ENCODE data around the gene TP53. TPM values are rescaled to one million over a fixed set of nuclear protein-coding genes. Genes with fewer than 3 reads are reported as not detected.

Gene TP53
- total RNA-seq, 4 donors from 2014 or later, result 14.7 to 16.3 (median 15.6) TPM

DNA sequence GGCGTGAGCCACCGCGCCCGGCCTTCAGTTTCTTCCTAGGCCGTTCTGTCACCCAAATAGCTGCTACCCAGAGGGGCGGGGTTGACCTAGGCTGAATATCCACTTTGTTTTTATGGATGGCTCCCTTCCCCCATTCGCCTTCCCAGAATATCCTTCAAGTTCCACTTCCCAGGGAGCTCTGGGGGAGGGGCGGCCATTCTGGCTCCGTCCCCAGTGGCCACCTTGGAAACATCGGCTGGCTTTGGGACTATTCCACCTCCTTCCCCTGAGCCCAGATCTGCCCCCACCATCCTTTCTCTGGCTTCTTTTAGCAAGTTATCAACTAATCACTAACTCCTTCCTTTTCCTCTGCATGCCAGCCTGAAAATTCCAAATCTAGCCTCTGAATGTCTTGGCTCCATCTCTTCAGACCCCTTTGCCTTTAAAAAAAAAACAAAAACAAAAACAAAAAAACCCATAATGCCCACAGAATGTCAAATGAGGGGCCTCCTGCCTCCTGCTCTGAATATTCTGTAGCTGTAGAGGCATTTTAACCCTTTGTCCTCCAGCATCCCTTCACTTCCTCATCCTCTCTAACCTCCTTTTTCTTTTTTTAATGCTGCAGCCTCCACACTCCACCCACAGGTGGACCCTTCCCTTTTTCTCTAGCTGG, 30.2 kb downstream of the TP53 start:
- WGBS, 2 donors (ENCODE audit: low coverage in 1 of 2), result 24 to 33% methylated on average over 5 to 7 of the region's 10 CpGs
- H3K27me3 ChIP-seq, result peaks cover 4% of the 10 kb centered on the region
- ATAC-seq, result peak; percentile 76
- peak overlapping the region in 3 of 4 donors; percentile 14 to 48 (median 45) for H3K27ac ChIP-seq
- no peaks in the 10 kb centered on the region for H3K36me3 ChIP-seq
- H3K4me3 ChIP-seq, result no peak overlapping the region
- no peaks in the 10 kb centered on the region for H3K9me3 ChIP-seq
- TF ChIP-seq EP300 (IDR thresholded peaks at IDR 0.05) (no peak), POLR2AphosphoS5 (IDR thresholded peaks at IDR 0.05) (peak; percentile 56)
- peaks cover 0 to 19% (median 0%) of the 10 kb centered on the region in 3 donors for H3K4me1 ChIP-seq

DNA sequence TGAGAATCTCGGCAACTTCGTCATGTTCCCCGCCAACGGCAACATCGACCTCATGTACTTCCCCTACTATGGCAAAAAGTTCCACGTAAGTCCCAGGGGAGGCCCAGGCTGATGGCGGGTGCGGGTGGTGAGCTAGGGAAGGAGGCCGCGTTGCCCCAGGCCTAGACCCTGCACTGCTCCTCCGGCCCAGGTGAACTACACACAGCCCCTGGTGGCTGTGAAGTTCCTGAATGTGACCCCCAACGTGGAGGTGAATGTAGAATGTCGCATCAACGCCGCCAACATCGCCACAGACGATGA, 31.8 kb downstream of the TP53 start:
- no peak for TF ChIP-seq POLR2A (IDR thresholded peaks at IDR 0.05)
- no peak for TF ChIP-seq POLR2AphosphoS5 (IDR thresholded peaks at IDR 0.05)
- no peak for TF ChIP-seq EP300 (IDR thresholded peaks at IDR 0.05)
- TF ChIP-seq, protein P1, sequence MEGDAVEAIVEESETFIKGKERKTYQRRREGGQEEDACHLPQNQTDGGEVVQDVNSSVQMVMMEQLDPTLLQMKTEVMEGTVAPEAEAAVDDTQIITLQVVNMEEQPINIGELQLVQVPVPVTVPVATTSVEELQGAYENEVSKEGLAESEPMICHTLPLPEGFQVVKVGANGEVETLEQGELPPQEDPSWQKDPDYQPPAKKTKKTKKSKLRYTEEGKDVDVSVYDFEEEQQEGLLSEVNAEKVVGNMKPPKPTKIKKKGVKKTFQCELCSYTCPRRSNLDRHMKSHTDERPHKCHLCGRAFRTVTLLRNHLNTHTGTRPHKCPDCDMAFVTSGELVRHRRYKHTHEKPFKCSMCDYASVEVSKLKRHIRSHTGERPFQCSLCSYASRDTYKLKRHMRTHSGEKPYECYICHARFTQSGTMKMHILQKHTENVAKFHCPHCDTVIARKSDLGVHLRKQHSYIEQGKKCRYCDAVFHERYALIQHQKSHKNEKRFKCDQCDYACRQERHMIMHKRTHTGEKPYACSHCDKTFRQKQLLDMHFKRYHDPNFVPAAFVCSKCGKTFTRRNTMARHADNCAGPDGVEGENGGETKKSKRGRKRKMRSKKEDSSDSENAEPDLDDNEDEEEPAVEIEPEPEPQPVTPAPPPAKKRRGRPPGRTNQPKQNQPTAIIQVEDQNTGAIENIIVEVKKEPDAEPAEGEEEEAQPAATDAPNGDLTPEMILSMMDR (IDR thresholded peaks at IDR 0.05), result no peak
- Histone ChIP-seq H3K4me1 (peaks cover 0 to 35% (median 13%) of the 10 kb centered on the region in 3 donors), H3K9me3 (no peaks in the 10 kb centered on the region), H3K36me3 (no peaks in the 10 kb centered on the region), H3K27ac (no peak overlapping the region), H3K4me3 (no peak overlapping the region), H3K27me3 (peaks cover 20% of the 10 kb centered on the region)
- no peak for ATAC-seq
- 91% methylated on average over 7 of the region's 17 CpGs; no CpG with 5 or more reads in 1 of the 2 donors for WGBS, 2 donors (ENCODE audit: low coverage in 1 of 2)

DNA sequence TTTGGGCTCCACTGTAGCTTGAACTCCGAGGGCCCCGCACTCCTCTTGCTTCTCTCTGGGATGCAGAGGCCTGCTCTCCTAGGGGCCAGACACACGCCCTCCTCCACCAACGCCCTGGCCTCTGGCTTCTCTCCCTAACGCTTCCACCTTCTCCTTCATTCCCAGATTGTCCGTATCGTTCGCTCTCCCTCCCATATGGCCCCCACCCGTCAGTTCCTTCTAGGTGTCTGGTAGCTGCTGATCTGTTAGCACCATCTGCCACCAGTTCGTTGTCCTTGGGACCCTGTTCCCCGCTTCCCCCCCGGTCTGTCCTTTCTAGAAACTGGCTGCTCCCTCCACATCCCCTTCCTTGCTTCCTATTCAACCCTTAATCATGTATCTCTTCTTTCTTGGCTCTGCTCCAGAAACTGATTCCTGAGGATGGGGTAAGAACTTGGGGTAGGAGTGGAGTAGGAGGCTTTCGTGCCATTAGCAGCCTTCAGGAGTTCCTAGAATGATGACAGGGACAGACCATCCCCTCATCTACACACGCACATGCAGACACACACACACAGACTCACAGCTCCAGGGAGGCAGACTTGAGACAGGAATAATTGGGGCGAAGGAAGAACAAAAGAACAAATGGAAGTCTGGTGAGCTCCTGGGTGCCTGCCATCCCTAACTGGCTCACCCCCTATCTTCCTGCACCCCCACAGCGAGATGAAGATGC, 32.3 kb downstream of the TP53 start:
- Histone ChIP-seq H3K27me3 (peaks cover 24% of the 10 kb centered on the region), H3K27ac (no peak overlapping the region), H3K4me1 (peaks cover 0 to 40% (median 18%) of the 10 kb centered on the region in 3 donors), H3K4me3 (no peak overlapping the region), H3K36me3 (no peaks in the 10 kb centered on the region), H3K9me3 (no peaks in the 10 kb centered on the region)
- TF ChIP-seq POLR2A (IDR thresholded peaks at IDR 0.05), result no peak
- no peak for TF ChIP-seq POLR2AphosphoS5 (IDR thresholded peaks at IDR 0.05)
- TF ChIP-seq, protein P1 (IDR thresholded peaks at IDR 0.05), result no peak
- no peak for TF ChIP-seq EP300 (IDR thresholded peaks at IDR 0.05)
- WGBS, 2 donors (ENCODE audit: low coverage in 1 of 2), result 80 to 87% methylated on average over 12 of the region's 16 CpGs
- no peak for ATAC-seq

DNA sequence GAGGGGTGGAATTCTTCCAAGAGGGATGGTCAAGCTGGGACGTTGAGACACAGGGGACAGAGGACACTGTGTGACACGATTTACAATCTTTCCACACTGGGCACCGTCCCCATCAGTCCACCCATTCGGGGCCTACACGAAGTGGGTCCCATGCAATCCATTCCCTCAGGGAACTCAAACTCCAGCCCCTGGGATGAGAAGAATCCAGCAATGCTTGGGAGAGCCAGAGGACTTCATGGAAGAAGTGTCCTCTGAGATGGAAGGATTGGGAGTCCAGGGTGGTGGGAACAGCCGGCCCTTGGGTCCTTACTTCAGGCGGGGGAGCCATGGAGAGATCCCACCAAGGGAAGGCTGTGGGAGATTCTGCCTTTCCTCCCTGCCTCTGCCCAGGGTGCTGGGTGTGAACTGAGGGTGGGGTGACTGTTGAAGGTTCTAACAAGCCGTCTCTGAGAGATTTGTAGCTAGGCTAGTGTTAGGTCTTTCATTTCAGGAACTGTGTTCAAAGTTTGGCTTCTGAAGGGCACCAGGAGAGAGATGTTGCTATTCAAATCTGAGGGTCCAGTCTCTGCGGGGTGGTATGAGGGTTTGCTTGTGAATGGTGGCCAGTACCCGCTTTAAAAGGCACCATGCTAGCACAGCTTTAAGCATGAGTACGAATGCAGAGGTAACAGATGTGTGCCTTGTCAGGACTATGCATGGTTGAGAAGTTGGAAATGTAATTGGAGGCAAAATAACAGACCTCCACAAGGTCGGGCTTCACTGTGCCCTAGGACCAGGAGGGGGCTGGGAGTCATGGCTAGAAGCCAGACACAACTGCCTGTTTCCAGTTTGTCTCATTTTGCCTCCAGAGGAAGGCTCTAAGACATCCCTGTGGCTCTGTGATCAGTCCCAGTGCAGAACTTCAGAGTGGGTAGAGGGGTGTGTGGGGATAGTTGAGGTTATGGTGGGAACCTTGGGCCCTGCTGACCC, 34.6 kb downstream of the TP53 start:
- Histone ChIP-seq H3K27ac (peak overlapping the region in 3 of 4 donors; percentile 66 to 77 (median 67)), H3K9me3 (no peaks in the 10 kb centered on the region), H3K4me3 (no peak overlapping the region), H3K36me3 (no peaks in the 10 kb centered on the region), H3K27me3 (peaks cover 41% of the 10 kb centered on the region), H3K4me1 (peaks cover 0 to 42% (median 18%) of the 10 kb centered on the region in 3 donors)
- ATAC-seq, result no peak
- 30 to 53% methylated on average over 4 to 5 of the region's 12 CpGs for WGBS, 2 donors (ENCODE audit: low coverage in 1 of 2)
- TF ChIP-seq POLR2A (IDR thresholded peaks at IDR 0.05), result no peak
- no peak for TF ChIP-seq EP300 (IDR thresholded peaks at IDR 0.05)
- no peak for TF ChIP-seq POLR2AphosphoS5 (IDR thresholded peaks at IDR 0.05)
- TF ChIP-seq, protein P1 (IDR thresholded peaks at IDR 0.05), result no peak
